ENCODE measurements around the gene EMC1. TPM values are rescaled to one million over a fixed set of nuclear protein-coding genes. Genes with fewer than 3 reads are reported as not detected.

EMC1 gene
- total RNA-seq, 4 donors from 2014 or later = 21.8 to 39.8 (median 30.6) TPM

DNA sequence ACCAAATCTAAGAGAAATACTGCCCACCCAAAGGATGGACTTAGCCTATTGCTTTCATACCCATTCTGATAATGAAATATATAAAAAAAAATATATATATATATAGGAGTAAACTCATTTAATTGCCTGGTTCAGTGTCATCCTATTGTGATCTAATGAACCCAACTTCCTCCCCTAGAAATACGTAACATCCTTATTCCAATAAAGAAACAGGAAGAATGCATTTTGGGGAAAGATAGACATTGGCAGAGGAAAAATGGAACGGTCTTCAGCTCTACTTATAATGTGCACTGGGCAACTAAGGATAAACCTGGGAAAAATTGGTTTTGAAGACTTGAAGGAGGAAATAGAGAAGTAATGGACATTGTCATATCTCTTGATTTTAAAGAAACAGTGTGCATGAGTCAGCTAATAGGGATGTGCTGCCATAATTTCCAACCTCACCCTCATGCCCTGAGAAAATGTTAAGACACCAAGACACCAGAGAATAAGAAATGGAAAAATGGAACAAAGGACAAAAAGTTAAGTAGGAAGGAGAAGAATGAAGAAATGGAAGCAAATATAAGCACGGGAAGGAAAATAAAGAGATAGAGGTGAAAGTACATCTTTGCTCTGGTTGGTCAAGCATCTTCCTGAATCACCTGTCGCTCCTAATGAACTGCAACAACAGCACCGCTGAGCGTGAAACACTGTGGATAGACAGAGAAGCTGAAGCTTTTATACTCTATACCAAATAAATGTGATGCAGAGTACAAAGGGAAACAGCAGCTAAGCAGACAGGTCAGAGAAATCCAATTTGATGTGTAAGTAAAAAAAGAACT is 46.7 kb downstream of the EMC1 start:
- Histone ChIP-seq H3K9me3 (no peaks in the 10 kb centered on the region), H3K4me1 (peaks cover 14 to 98% (median 50%) of the 10 kb centered on the region in 3 donors), H3K27ac (peak overlapping the region in 3 of 4 donors; percentile 31 to 99 (median 95)), H3K4me3 (no peak overlapping the region), H3K27me3 (no peaks in the 10 kb centered on the region), H3K36me3 (peaks cover 0 to 20% of the 10 kb centered on the region in 2 donors)
- ATAC-seq = no peak
- TF ChIP-seq EP300 (IDR thresholded peaks at IDR 0.05) (no peak), POLR2AphosphoS5 (IDR thresholded peaks at IDR 0.05) (no peak), POLR2A (IDR thresholded peaks at IDR 0.05) (no peak)
- TF ChIP-seq, protein P1, sequence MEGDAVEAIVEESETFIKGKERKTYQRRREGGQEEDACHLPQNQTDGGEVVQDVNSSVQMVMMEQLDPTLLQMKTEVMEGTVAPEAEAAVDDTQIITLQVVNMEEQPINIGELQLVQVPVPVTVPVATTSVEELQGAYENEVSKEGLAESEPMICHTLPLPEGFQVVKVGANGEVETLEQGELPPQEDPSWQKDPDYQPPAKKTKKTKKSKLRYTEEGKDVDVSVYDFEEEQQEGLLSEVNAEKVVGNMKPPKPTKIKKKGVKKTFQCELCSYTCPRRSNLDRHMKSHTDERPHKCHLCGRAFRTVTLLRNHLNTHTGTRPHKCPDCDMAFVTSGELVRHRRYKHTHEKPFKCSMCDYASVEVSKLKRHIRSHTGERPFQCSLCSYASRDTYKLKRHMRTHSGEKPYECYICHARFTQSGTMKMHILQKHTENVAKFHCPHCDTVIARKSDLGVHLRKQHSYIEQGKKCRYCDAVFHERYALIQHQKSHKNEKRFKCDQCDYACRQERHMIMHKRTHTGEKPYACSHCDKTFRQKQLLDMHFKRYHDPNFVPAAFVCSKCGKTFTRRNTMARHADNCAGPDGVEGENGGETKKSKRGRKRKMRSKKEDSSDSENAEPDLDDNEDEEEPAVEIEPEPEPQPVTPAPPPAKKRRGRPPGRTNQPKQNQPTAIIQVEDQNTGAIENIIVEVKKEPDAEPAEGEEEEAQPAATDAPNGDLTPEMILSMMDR (IDR thresholded peaks at IDR 0.05) = no peak
- 60 to 78% methylated on average over 6 of the region's 6 CpGs for WGBS, 2 donors (ENCODE audit: low coverage in 1 of 2)

DNA sequence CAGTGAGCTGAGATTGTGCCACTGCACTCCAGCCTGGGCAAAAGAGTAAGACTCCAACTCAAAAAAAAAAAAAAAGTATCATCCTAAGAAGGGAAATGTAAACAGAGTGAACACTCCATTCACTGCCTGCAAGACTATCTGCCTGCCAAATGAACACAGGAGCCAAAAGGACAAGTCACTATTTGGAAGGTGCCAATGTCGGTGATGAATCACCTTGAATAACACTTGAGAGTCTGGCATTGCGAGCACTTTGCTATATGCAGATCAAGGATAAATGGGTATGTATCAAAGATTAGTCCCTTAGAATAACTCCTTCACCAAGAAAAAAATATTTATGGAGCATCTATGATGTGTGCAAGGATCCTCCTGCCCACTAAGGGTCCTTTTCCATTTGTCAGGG is 47.9 kb downstream of the EMC1 start:
- WGBS, 2 donors (ENCODE audit: low coverage in 1 of 2) = 37 to 48% methylated on average over 2 of the region's 2 CpGs
- TF ChIP-seq POLR2A (IDR thresholded peaks at IDR 0.05) (no peak), POLR2AphosphoS5 (IDR thresholded peaks at IDR 0.05) (peak; percentile 76), EP300 (IDR thresholded peaks at IDR 0.05) (no peak)
- TF ChIP-seq, protein P1 (IDR thresholded peaks at IDR 0.05) = no peak
- H3K27me3 ChIP-seq = no peaks in the 10 kb centered on the region
- H3K27ac ChIP-seq = peak overlapping the region in 3 of 4 donors; percentile 35 to 99 (median 95)
- no peak overlapping the region for H3K4me3 ChIP-seq
- peaks cover 14 to 100% (median 50%) of the 10 kb centered on the region in 3 donors for H3K4me1 ChIP-seq
- H3K9me3 ChIP-seq = no peaks in the 10 kb centered on the region
- H3K36me3 ChIP-seq = peaks cover 2 to 32% of the 10 kb centered on the region in 2 donors
- peak; percentile 73 for ATAC-seq

DNA sequence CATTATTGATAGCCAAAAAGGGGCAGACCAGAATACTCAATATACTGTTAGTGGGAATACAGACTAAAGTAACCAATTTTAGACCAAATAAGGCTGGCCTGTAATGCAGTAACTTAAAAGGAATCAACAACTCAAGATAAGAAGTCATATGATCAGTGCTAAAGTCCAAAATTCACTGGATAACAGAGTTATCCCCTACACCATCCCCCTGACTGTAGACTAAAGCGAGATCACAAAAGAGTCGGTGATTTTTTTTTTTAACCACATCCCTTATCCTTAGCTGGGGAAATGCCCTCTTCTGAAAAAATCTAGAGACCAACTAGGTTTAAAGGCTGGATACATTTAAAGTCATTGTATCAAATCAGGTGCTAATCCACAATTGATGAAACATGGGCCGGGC is 48.9 kb downstream of the EMC1 start:
- peaks cover 11 to 42% of the 10 kb centered on the region in 2 donors for H3K36me3 ChIP-seq
- no peak for ATAC-seq
- no peak overlapping the region for H3K4me3 ChIP-seq
- H3K27me3 ChIP-seq = no peaks in the 10 kb centered on the region
- peak overlapping the region in 3 of 4 donors; percentile 17 to 99 (median 95) for H3K27ac ChIP-seq
- WGBS, 2 donors (ENCODE audit: low coverage in 1 of 2) = 84 to 92% methylated on average over 3 of the region's 3 CpGs
- H3K4me1 ChIP-seq = peaks cover 10 to 90% (median 44%) of the 10 kb centered on the region in 3 donors
- TF ChIP-seq, protein P1 (IDR thresholded peaks at IDR 0.05) = no peak
- TF ChIP-seq EP300 (IDR thresholded peaks at IDR 0.05) = no peak
- no peak for TF ChIP-seq POLR2A (IDR thresholded peaks at IDR 0.05)
- TF ChIP-seq POLR2AphosphoS5 (IDR thresholded peaks at IDR 0.05) = no peak
- H3K9me3 ChIP-seq = no peaks in the 10 kb centered on the region

DNA sequence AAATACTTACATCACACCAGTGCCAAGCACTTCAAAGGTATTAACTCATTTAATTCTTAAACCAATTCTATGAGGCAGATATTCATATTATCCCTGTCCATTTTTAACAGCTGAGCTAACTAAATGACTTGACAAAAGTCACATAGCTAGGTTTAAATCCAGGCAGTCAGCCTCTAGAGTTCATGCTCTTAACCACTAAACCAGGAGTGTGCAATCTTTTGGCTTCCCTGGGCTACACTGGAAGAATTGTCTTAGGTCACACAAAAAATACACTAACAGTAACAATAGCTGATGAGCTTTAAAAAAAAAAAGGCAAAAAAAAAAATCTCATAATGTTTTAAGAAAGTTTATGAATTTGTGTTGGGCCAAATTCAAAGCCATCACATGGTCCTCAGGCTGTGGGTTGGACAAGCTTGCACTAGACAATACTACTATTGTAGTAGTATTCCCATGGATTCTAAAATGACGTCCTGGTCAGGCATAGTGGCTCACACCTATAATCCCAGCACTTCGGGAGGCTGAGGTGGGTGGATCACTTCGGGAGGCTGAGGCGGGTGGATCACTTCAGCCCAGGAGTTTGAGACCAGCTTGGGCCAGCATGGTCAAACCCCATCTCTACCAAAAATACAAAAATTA is 51.2 kb downstream of the EMC1 start:
- TF ChIP-seq POLR2A (IDR thresholded peaks at IDR 0.05) (no peak), POLR2AphosphoS5 (IDR thresholded peaks at IDR 0.05) (no peak), EP300 (IDR thresholded peaks at IDR 0.05) (no peak)
- TF ChIP-seq, protein P1 (IDR thresholded peaks at IDR 0.05) = no peak
- no peak overlapping the region for H3K4me3 ChIP-seq
- H3K27ac ChIP-seq = no peak overlapping the region
- ATAC-seq = no peak
- WGBS, 2 donors (ENCODE audit: low coverage in 1 of 2) = 67 to 80% methylated on average over 4 of the region's 4 CpGs
- H3K4me1 ChIP-seq = peaks cover 4 to 67% (median 29%) of the 10 kb centered on the region in 3 donors
- peaks cover 18 to 65% of the 10 kb centered on the region in 2 donors for H3K36me3 ChIP-seq
- H3K27me3 ChIP-seq = no peaks in the 10 kb centered on the region
- H3K9me3 ChIP-seq = no peaks in the 10 kb centered on the region

All from gastroesophageal sphincter (tissue), 4 donors.